Gastrocnemius medialis (tissue), 4 donors: ENCODE results near the gene SMIM11.
"Not testable (repeated sequence)": the region's sequence is repeated elsewhere in the genome, so short reads cannot be mapped to it uniquely, and the experiment has no call there.

ENCODE experiments used
- CTCF ChIP-seq, 5 experiments: fragments of 450-650 bp in 3 of 5; fragments of 200-600 bp in 2 of 5; sonication (generic) in 2 of 5; IDR thresholded peaks in 4 of 5; conservative IDR thresholded peaks in 1 of 5; 1 replicate in 4 of 5; 2 replicates in 1 of 5; pipeline ENCODE4 v1.5.1; 2016 to 2019; ENCODE audit warnings: antibody characterized with exemption in 5 of 5, mild to moderate bottlenecking in 3 of 5, moderate library complexity in 3 of 5
- POLR2A ChIP-seq, 2 donors: fragments of 450-650 bp; IDR thresholded peaks; one replicate each; pipeline ENCODE4 v1.6.1; 2017; ENCODE audit warnings: antibody characterized with exemption in 2 of 2, mild to moderate bottlenecking in 2 of 2, moderate library complexity in 2 of 2

GRCh38 chr21:34406676-34407075, 31.4 kb downstream of the SMIM11 start:
- TF ChIP-seq POLR2A (IDR thresholded peaks at IDR 0.05); CTCF (IDR thresholded peaks at IDR 0.05 in 4 of 5, conservative IDR thresholded peaks at IDR 0.05 in 1 of 5): not testable (repeated sequence)
